DMS153 treated with DMSO at 0.1 percent for 48 hours (cell line): ENCODE data around the gene ERBB4.

Experiments used
- DNase-seq: peaks from one replicate; lab custom pipeline; 2025; ENCODE audit not compliant: unreplicated experiment; lab: John Stamatoyannopoulos, UW

Gene ERBB4

GRCh38 chr2:212097001-212097400, 441.6 kb downstream of the ERBB4 start:
- DNase-seq = peak; percentile 68

- no peak for DNase-seq
Measured at GRCh38 chr2:212089873-212090272, 448.7 kb downstream of the ERBB4 start.

- no peak for DNase-seq
Measured at GRCh38 chr2:212088353-212088752, 450.2 kb downstream of the ERBB4 start.

GRCh38 chr2:212083492-212083891, 455.1 kb downstream of the ERBB4 start:
- DNase-seq = no peak

- DNase-seq = no peak
Measured at GRCh38 chr2:212078103-212078502, 460.5 kb downstream of the ERBB4 start.

- no peak for DNase-seq
Measured at GRCh38 chr2:212076456-212076855, 462.1 kb downstream of the ERBB4 start.

- DNase-seq = no peak
Measured at GRCh38 chr2:212073360-212073759, 465.2 kb downstream of the ERBB4 start.

GRCh38 chr2:212066546-212066945, 472.1 kb downstream of the ERBB4 start:
- no peak for DNase-seq

GRCh38 chr2:212064318-212064717, 474.3 kb downstream of the ERBB4 start:
- DNase-seq = no peak

GRCh38 chr2:212052412-212053159, 486.0 kb downstream of the ERBB4 start:
- DNase-seq = no peak

- DNase-seq = no peak
Measured at GRCh38 chr2:212050871-212051270, 487.7 kb downstream of the ERBB4 start.

- no peak for DNase-seq
Measured at GRCh38 chr2:212042562-212042961, 496.0 kb downstream of the ERBB4 start.

- DNase-seq = no peak
Measured at GRCh38 chr2:212037062-212037461, 501.5 kb downstream of the ERBB4 start.

GRCh38 chr2:212034841-212035585, 503.6 kb downstream of the ERBB4 start:
- DNase-seq = no peak

- DNase-seq = no peak
Measured at GRCh38 chr2:212033888-212034287, 504.7 kb downstream of the ERBB4 start.

GRCh38 chr2:212032536-212033219, 505.9 kb downstream of the ERBB4 start:
- DNase-seq = no peak

- no peak for DNase-seq
Measured at GRCh38 chr2:212032032-212032431, 506.6 kb downstream of the ERBB4 start.

- DNase-seq = no peak
Measured at GRCh38 chr2:212030709-212031108, 507.9 kb downstream of the ERBB4 start.

- DNase-seq = no peak
Measured at GRCh38 chr2:212028798-212029394, 509.7 kb downstream of the ERBB4 start.

GRCh38 chr2:212027681-212028628, 510.6 kb downstream of the ERBB4 start:
- no peak for DNase-seq
